Thymus (tissue), 11 donors: ENCODE results near the gene CACNA2D1. TPM values are rescaled to one million over a fixed set of nuclear protein-coding genes. Genes with fewer than 3 reads are reported as not detected.
"Not testable (repeated sequence)": the region's sequence is repeated elsewhere in the genome, so short reads cannot be mapped to it uniquely, and the experiment has no call there.

Experiments
- DNase-seq, 9 donors: peaks; one replicate each; pipeline ENCODE4 v3.0.0-alpha.2; 2013; ENCODE audit warnings: low spot score in 9 of 9, low read depth in 6 of 9, missing footprints in 1 of 9
- H3K27ac ChIP-seq, 2 donors: one replicate each; pipeline ENCODE4 v1.5.1; 2013; ENCODE audit warnings: control low read depth in 1 of 2, low read depth in 1 of 2, low read length in 1 of 2, mild to moderate bottlenecking in 1 of 2, moderate library complexity in 1 of 2
- H3K27me3 ChIP-seq, 2 donors: one replicate each; pipeline ENCODE4 v1.5.1; 2013; ENCODE audit warnings: low read length in 1 of 2; ENCODE audit not compliant: control insufficient read depth in 2 of 2, insufficient read depth in 1 of 2
- H3K36me3 ChIP-seq, 2 donors: one replicate each; pipeline ENCODE4 v1.5.1; 2013; ENCODE audit warnings: low read length in 1 of 2, mild to moderate bottlenecking in 1 of 2, moderate library complexity in 1 of 2; ENCODE audit not compliant: control insufficient read depth in 2 of 2, insufficient read depth in 2 of 2
- H3K4me1 ChIP-seq, 2 donors: one replicate each; pipeline ENCODE4 v1.5.1; 2013; ENCODE audit warnings: low read length in 2 of 2; ENCODE audit not compliant: control insufficient read depth in 2 of 2, insufficient read depth in 2 of 2
- H3K4me3 ChIP-seq, 2 donors: one replicate each; pipeline ENCODE4 v1.5.1; 2013; ENCODE audit warnings: low read length in 2 of 2, control low read depth in 1 of 2, mild to moderate bottlenecking in 1 of 2
- H3K9me3 ChIP-seq, 2 donors: one replicate each; pipeline ENCODE4 v1.5.1; 2013; ENCODE audit warnings: low read length in 1 of 2, mild to moderate bottlenecking in 1 of 2; ENCODE audit not compliant: control insufficient read depth in 2 of 2, insufficient read depth in 1 of 2
- WGBS: extraction: QIAGEN DNeasy Blood & Tissue Kit; methylation state at CpG from one replicate; pipeline ENCODE4 v1.1.7; 2013; 5-methylcytosine and 5-hydroxymethylcytosine counted together
- polyA plus RNA-seq: library from polyadenylated mRNA; stranded (reverse); fragments of 200-250 nt; gene quantifications from one replicate; pipeline ENCODE4 v1.2.3, GENCODE V29; 2013
- total RNA-seq: library from RNA; stranded (reverse); fragments of 120-200 nt; gene quantifications from one replicate; pipeline ENCODE4 v1.2.4, GENCODE V29; 2013
- donor health status: healthy.

The CACNA2D1 gene
- total and polyA plus RNA-seq, 2 donors = 5.7 to 8.4 TPM

- Histone ChIP-seq H3K4me3 (no peak overlapping the region), H3K27me3 (no peaks in the 10 kb centered on the region), H3K36me3 (no peaks in the 10 kb centered on the region), H3K4me1 (no peaks in the 10 kb centered on the region), H3K27ac (no peak overlapping the region), H3K9me3 (no peaks in the 10 kb centered on the region)
- DNase-seq = no peak
These were observed 285.2 kb downstream of the CACNA2D1 start for GRCh38 chr7:82158327-82158726.

GRCh38 chr7:82156893-82157292, 286.7 kb downstream of the CACNA2D1 start:
- no peak for DNase-seq
- Histone ChIP-seq H3K36me3 (no peaks in the 10 kb centered on the region), H3K4me1 (no peaks in the 10 kb centered on the region), H3K4me3 (no peak overlapping the region), H3K27me3 (no peaks in the 10 kb centered on the region), H3K27ac (no peak overlapping the region), H3K9me3 (no peaks in the 10 kb centered on the region)
- 95% methylated on average over 1 of the region's 1 CpG for WGBS

DNA sequence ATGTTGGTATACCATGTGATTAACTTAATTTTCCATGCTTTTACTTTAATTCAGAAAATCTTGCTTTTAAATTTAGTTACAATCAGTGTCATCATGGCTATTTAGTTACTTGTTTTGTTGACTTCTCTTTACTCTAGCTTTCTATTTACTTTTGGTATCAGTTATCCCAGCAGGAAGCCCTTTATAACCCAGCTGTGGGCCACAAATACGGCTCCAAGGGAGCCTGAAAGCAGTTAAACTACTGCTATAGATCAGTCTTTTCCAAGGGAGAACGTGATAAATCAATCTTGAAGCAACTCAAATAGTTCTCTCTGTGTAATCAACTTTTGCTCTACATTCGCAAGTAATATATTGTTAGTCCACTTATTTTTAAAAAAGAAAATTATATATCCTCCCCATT, 287.4 kb downstream of the CACNA2D1 start:
- H3K9me3 ChIP-seq = no peaks in the 10 kb centered on the region
- H3K27me3 ChIP-seq = no peaks in the 10 kb centered on the region
- H3K36me3 ChIP-seq = no peaks in the 10 kb centered on the region
- 84% methylated on average over 3 of the region's 3 CpGs for WGBS
- no peak overlapping the region for H3K27ac ChIP-seq
- no peak overlapping the region for H3K4me3 ChIP-seq
- H3K4me1 ChIP-seq = no peaks in the 10 kb centered on the region
- DNase-seq = no peak

DNA sequence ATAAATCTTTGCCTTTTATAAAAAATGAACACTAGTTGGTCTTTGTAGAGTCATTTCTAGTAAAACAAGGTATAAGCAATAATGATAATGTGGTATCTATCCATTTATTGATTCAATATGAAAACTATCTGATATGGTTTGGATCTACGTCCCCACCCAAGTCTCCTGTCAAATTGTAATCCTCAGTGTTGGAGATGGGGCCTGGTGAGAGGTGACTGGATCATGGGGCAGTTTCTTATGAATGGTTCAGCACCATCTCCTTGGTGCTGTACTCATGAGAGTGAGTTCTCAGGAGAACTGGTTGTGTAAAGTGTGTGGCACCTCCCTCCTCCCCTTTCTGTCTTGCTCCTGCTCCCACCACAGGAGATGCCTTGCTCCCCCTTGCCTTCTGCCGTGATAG, 288.8 kb downstream of the CACNA2D1 start:
- no peak overlapping the region for H3K27ac ChIP-seq
- no peak for DNase-seq
- 85% methylated on average over 2 of the region's 2 CpGs for WGBS
- no peak overlapping the region for H3K4me3 ChIP-seq
- no peaks in the 10 kb centered on the region for H3K36me3 ChIP-seq
- no peaks in the 10 kb centered on the region for H3K4me1 ChIP-seq
- H3K9me3 ChIP-seq = no peaks in the 10 kb centered on the region
- H3K27me3 ChIP-seq = no peaks in the 10 kb centered on the region

- Histone ChIP-seq H3K9me3 (no peaks in the 10 kb centered on the region), H3K4me3 (no peak overlapping the region), H3K27ac (no peak overlapping the region), H3K36me3 (no peaks in the 10 kb centered on the region), H3K27me3 (no peaks in the 10 kb centered on the region), H3K4me1 (no peaks in the 10 kb centered on the region)
- WGBS = 98% methylated on average over 2 of the region's 2 CpGs
- DNase-seq = no peak
These were observed 289.8 kb downstream of the CACNA2D1 start for GRCh38 chr7:82153776-82154175.

DNA sequence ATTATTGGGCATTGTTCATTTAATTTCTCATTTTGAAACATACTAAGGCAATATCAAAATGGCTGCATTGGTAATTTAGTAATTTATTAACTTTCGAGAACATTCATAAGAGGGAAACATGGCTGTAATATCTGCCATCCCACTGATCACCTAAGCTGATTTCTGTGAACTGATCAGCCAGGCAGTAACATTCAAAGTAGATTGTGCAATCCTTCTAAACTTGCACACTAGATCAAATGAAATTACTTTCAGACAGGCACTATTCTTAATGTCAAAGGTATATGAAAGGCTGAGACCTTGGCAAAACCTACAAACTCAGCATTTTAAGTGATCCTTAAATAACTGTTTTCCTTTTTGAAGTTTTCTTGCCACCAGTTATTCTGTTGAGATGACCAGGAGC, 290.7 kb downstream of the CACNA2D1 start:
- no peaks in the 10 kb centered on the region for H3K36me3 ChIP-seq
- no peaks in the 10 kb centered on the region for H3K9me3 ChIP-seq
- H3K4me1 ChIP-seq = no peaks in the 10 kb centered on the region
- 96% methylated on average over 1 of the region's 1 CpG for WGBS
- H3K27me3 ChIP-seq = no peaks in the 10 kb centered on the region
- no peak for DNase-seq
- H3K4me3 ChIP-seq = no peak overlapping the region
- no peak overlapping the region for H3K27ac ChIP-seq

DNA sequence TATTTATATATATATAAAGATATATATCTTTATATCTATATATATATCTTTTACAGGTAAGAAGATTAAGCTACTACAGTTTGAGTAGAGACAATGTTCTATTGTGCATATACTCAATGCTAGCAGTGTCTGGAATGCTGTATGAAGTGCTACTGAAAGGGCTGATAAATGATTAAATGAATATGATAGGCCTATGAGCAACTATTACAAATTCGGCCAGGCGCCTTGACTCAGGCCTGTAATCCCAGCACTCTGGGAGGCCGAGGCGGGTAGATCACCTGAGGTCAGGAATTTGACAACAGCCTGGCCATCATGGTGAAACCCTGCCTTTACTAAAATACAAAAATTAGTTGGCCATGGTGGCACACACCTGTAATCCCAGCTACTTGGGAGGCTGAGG, 297.1 kb downstream of the CACNA2D1 start:
- Histone ChIP-seq H3K4me3 (no peak overlapping the region), H3K27ac (no peak overlapping the region), H3K27me3 (no peaks in the 10 kb centered on the region), H3K4me1 (no peaks in the 10 kb centered on the region), H3K9me3 (no peaks in the 10 kb centered on the region), H3K36me3 (no peaks in the 10 kb centered on the region)
- 97% methylated on average over 4 of the region's 4 CpGs for WGBS
- no peak for DNase-seq

DNA sequence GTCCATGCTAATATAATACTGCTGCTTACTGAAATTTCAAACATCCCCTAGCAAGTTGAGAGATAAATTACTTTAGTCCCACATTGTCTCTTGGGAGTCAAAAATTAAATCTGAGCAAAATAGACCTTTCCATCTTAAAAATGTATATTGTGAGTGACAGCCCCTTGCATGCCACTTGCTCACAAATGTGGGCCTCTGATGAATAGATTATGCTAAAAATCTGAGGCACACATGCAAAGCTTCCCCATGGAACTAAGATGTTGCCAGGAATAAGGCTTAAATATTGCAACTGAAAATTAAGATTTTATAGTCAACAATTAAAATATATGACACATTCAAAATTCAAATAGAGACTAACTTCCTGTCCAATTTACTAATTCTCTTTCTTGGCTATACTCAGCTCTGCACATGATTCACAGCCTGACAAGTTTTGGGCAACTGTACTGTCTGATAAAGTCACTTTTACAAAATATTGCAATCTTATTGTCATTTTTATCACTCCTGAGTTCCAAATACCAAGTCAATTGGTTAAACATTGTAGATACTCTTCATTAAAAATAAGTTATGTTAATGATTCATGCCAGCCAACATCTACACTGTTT, 301.2 kb downstream of the CACNA2D1 start:
- Histone ChIP-seq H3K27ac (no peak overlapping the region), H3K9me3 (no peaks in the 10 kb centered on the region), H3K36me3 (no peaks in the 10 kb centered on the region), H3K4me3 (no peak overlapping the region), H3K4me1 (no peaks in the 10 kb centered on the region), H3K27me3 (no peaks in the 10 kb centered on the region)
- DNase-seq = no peak

DNA sequence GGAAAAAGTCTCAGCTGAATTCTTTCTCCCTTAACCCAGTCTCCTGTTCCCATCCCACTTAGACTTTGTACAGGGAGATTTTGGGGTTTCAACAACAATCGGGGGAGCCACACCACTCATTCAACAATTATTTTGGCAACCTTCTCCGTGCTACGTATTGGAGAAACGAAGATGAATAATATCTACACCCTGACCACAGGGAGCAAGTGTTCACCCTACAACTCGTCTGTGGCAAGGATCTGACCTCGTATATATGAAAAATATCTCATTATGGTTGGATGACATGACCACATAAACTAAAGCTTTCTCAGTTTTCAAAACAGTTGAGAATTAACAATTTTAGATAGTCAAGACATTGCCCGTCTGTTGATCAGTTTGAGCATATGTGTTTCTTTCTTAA, 302.1 kb downstream of the CACNA2D1 start:
- no peaks in the 10 kb centered on the region for H3K4me1 ChIP-seq
- H3K4me3 ChIP-seq = no peak overlapping the region
- H3K9me3 ChIP-seq = no peaks in the 10 kb centered on the region
- H3K36me3 ChIP-seq = no peaks in the 10 kb centered on the region
- 93% methylated on average over 7 of the region's 7 CpGs for WGBS
- DNase-seq = no peak
- no peak overlapping the region for H3K27ac ChIP-seq
- H3K27me3 ChIP-seq = no peaks in the 10 kb centered on the region

DNA sequence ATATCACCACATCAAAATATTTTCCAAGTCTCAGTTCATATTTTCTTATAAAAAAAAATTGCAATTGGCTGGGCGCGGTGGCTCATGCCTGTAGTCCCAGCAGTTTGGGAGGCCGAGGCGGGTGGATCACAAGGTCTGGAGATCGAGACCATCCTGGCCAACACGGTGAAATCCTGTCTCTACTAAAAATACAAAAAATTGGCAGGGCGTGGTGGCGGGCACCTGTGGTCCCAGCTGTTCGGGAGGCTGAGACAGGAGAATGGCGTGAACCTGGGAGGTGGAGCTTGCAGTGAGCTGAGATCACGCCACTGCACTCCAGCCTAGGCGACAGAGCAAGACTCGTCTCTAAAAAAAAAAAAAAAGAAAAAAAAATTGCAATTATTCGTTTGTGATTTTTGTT, 303.0 kb downstream of the CACNA2D1 start:
- H3K27me3 ChIP-seq = not testable (repeated sequence)

More for the DNA sequence above, 303.0 kb downstream of the CACNA2D1 start:
- WGBS = 98% methylated on average over 14 of the region's 14 CpGs
- not testable (repeated sequence) for H3K4me1 ChIP-seq, DNase-seq, H3K4me3 ChIP-seq, H3K27ac ChIP-seq, H3K9me3 ChIP-seq, H3K36me3 ChIP-seq
